ENCODE data around the gene FUZ. TPM values are rescaled to one million over a fixed set of nuclear protein-coding genes. Genes with fewer than 3 reads are reported as not detected.

FUZ gene
- total and polyA plus RNA-seq, 2 donors (not counting 1 experiment from before 2014, with no cell fraction given): 30.2 to 31.5 TPM

DNA sequence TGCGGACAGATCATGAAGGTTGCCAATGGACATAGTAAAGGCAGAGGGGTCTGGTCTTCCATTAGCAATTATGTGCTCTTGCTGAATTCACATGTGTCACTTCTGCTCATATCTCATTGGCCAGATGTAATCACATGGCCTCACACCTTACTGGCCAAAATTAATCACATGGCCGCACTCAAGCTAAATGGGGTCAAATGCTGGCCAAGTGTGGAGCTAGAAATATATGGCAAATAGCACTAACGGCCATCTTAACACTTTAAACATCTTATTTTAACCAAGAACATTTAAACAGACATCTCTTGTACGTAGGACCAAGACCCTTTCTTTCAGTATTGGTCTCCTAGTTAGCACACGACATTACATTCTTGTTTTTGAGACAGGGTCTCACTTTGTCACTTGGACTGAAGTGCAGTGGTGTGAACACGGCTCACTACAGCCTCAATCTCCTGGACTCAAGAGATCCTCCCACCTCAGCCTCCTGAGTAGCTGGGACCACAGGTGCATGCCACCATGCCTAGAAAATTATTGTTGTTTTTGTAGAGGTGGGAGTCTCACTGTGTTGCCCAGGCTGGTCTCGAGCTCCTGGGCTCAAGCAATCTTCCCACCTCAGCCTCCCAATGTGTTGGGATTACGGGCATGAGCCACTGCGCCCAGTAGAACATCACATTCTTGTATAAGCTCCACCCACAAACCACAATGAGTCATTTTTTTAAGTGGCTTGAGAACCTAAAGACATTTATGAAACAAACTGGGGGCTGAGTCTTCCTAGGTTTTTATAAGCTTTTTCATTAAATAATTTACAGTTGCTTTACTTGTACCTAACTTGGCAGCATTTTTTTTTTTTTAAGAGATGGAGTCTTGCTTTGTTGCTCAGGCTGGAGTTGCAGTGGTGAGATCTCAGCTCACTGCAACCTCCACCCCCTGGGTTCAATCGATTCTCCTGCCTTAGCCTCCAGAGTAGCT, 34.9 kb upstream of the FUZ start:
- peak overlapping the region; percentile 81 for H3K27ac Mint-ChIP-seq
- TF ChIP-seq, protein P1, sequence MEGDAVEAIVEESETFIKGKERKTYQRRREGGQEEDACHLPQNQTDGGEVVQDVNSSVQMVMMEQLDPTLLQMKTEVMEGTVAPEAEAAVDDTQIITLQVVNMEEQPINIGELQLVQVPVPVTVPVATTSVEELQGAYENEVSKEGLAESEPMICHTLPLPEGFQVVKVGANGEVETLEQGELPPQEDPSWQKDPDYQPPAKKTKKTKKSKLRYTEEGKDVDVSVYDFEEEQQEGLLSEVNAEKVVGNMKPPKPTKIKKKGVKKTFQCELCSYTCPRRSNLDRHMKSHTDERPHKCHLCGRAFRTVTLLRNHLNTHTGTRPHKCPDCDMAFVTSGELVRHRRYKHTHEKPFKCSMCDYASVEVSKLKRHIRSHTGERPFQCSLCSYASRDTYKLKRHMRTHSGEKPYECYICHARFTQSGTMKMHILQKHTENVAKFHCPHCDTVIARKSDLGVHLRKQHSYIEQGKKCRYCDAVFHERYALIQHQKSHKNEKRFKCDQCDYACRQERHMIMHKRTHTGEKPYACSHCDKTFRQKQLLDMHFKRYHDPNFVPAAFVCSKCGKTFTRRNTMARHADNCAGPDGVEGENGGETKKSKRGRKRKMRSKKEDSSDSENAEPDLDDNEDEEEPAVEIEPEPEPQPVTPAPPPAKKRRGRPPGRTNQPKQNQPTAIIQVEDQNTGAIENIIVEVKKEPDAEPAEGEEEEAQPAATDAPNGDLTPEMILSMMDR (IDR thresholded peaks at IDR 0.05): no peak
- no peak for TF ChIP-seq EZH2 (IDR thresholded peaks at IDR 0.05; ENCODE audit: borderline replicate concordance, insufficient read depth, low read depth, low read length, poor library complexity, severe bottlenecking)
- H3K4me3 Mint-ChIP-seq: peak overlapping the region; percentile 79
- Histone ChIP-seq H3K4me2 (replicated peaks; ENCODE audit: low read depth, low read length, poor library complexity, severe bottlenecking) (no peak overlapping the region), H3K4me3 (ENCODE audit: control extremely low read depth in 1 of 5, extremely low read depth in 1 of 5, insufficient read depth in 1 of 5, low read depth in 2 of 5, low read length in 4 of 5) (no peak overlapping the region), H3K4me1 (ENCODE audit: control insufficient read depth in 2 of 2, insufficient read depth in 2 of 2, low read length in 2 of 2) (peaks cover 48 to 66% of the 10 kb centered on the region in 2 donors), H3K9me3 (ENCODE audit: control extremely low read depth in 1 of 3, control insufficient read depth in 2 of 3, insufficient read depth in 1 of 3, low read length in 2 of 3) (peaks cover 0 to 6% (median 0%) of the 10 kb centered on the region in 3 donors), H4K20me1 (ENCODE audit: control insufficient read depth, insufficient read depth, low read length, poor library complexity, severe bottlenecking) (peaks cover 14% of the 10 kb centered on the region), H3K79me2 (ENCODE audit: control insufficient read depth, insufficient read depth, low read length) (peaks cover 24% of the 10 kb centered on the region), H3K9ac (ENCODE audit: low read length) (no peak overlapping the region), H3K27ac (ENCODE audit: low read length in 2 of 2) (no peak overlapping the region), H3K27me3 (replicated peaks in 1 of 4; ENCODE audit: control extremely low read depth in 1 of 4, control insufficient read depth in 3 of 4, insufficient read depth in 4 of 4, low read length in 3 of 4) (no peaks in the 10 kb centered on the region), H2AFZ (ENCODE audit: insufficient read depth, low read depth, low read length, poor library complexity, severe bottlenecking) (no peak overlapping the region), H3K36me3 (replicated peaks in 1 of 2; ENCODE audit: control extremely low read depth in 1 of 2, control insufficient read depth in 1 of 2, extremely low read depth in 1 of 2, insufficient read depth in 2 of 2, low read length in 1 of 2) (no peaks in the 10 kb centered on the region)
- intact Hi-C loops (cut with micrococcal nuclease): no loop called here
- no peak for DNase-seq
- no peaks in the 10 kb centered on the region for H3K9me3 Mint-ChIP-seq (ENCODE audit: insufficient read depth)
- WGBS (ENCODE audit: insufficient coverage): 90% methylated on average over 6 of the region's 10 CpGs
- ATAC-seq (ENCODE audit: low read depth): no peak
- no peaks in the 10 kb centered on the region for H3K27me3 Mint-ChIP-seq
- CTCF ChIA-PET: interaction anchor here (0.8 to 1.3 kb wide), 5 partner anchors 35 to 169 kb away, joined by 3 to 6 read pairs (median 3); partner anchors contain the start of gene FUZ
- H3K4me1 Mint-ChIP-seq: peaks cover 65% of the 10 kb centered on the region
- POLR2A ChIA-PET: interaction anchor here (0.7 to 4.8 kb wide), 6 partner anchors 11 to 35 kb away, joined by 3 to 23 read pairs (median 6); partner anchors contain the start of genes AKT1S1, FUZ and TBC1D17

DNA sequence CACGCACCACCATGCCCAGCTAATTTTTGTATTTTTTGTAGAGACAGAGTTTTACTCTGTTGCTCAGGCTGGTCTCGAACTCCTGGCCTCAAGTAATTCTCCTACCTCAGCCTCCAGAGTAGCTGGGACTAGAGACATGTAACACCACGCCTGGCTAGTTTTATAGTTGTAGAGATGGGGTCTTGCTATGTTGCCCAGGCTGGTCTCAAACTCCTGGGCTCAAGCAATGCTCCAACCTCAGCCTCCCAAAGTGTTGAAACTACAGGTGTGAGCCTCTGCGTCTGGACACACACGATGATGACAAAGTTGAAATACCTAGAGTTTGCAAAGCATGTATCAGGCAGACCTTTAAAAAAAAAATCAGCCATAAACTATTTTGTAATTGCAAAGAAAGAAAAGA, 33.3 kb upstream of the FUZ start:
- no peak overlapping the region for H3K27ac ChIP-seq (ENCODE audit: low read length in 2 of 2)
- intact Hi-C loops (cut with micrococcal nuclease): no loop called here
- no peaks in the 10 kb centered on the region for H3K9me3 Mint-ChIP-seq (ENCODE audit: insufficient read depth)
- H3K9me3 ChIP-seq (ENCODE audit: control extremely low read depth in 1 of 3, control insufficient read depth in 2 of 3, insufficient read depth in 1 of 3, low read length in 2 of 3): peaks cover 0 to 6% (median 0%) of the 10 kb centered on the region in 3 donors
- ChIA-PET CTCF (interaction anchor here (0.6 kb wide), 1 partner anchor 23 kb away, joined by 3 read pairs; no protein-coding TSS in a partner anchor), POLR2A (no interaction called here)
- no peak for TF ChIP-seq EZH2 (IDR thresholded peaks at IDR 0.05; ENCODE audit: borderline replicate concordance, insufficient read depth, low read depth, low read length, poor library complexity, severe bottlenecking)
- TF ChIP-seq, protein P1 (IDR thresholded peaks at IDR 0.05): no peak
- no peak overlapping the region for H3K4me3 ChIP-seq (ENCODE audit: control extremely low read depth in 1 of 5, extremely low read depth in 1 of 5, insufficient read depth in 1 of 5, low read depth in 2 of 5, low read length in 4 of 5)
- no peak overlapping the region for H3K4me3 Mint-ChIP-seq
- peaks cover 10% of the 10 kb centered on the region for H3K79me2 ChIP-seq (ENCODE audit: control insufficient read depth, insufficient read depth, low read length)
- no peaks in the 10 kb centered on the region for H3K36me3 ChIP-seq (replicated peaks in 1 of 2; ENCODE audit: control extremely low read depth in 1 of 2, control insufficient read depth in 1 of 2, extremely low read depth in 1 of 2, insufficient read depth in 2 of 2, low read length in 1 of 2)
- H3K4me2 ChIP-seq (replicated peaks; ENCODE audit: low read depth, low read length, poor library complexity, severe bottlenecking): no peak overlapping the region
- H3K27me3 Mint-ChIP-seq: no peaks in the 10 kb centered on the region
- no peak overlapping the region for H3K9ac ChIP-seq (ENCODE audit: low read length)
- peaks cover 46 to 65% of the 10 kb centered on the region in 2 donors for H3K4me1 ChIP-seq (ENCODE audit: control insufficient read depth in 2 of 2, insufficient read depth in 2 of 2, low read length in 2 of 2)
- no peaks in the 10 kb centered on the region for H4K20me1 ChIP-seq (ENCODE audit: control insufficient read depth, insufficient read depth, low read length, poor library complexity, severe bottlenecking)
- no peak overlapping the region for H2AFZ ChIP-seq (ENCODE audit: insufficient read depth, low read depth, low read length, poor library complexity, severe bottlenecking)
- DNase-seq (no peak), ATAC-seq (ENCODE audit: low read depth) (no peak)
- H3K27me3 ChIP-seq (replicated peaks in 1 of 4; ENCODE audit: control extremely low read depth in 1 of 4, control insufficient read depth in 3 of 4, insufficient read depth in 4 of 4, low read length in 3 of 4): no peaks in the 10 kb centered on the region
- peak overlapping the region; percentile 32 for H3K27ac Mint-ChIP-seq
- WGBS (ENCODE audit: insufficient coverage): no CpG with 5 or more reads among the region's 5 CpGs
- peaks cover 63% of the 10 kb centered on the region for H3K4me1 Mint-ChIP-seq
